ENCODE data around the gene RUNX3.

DNA sequence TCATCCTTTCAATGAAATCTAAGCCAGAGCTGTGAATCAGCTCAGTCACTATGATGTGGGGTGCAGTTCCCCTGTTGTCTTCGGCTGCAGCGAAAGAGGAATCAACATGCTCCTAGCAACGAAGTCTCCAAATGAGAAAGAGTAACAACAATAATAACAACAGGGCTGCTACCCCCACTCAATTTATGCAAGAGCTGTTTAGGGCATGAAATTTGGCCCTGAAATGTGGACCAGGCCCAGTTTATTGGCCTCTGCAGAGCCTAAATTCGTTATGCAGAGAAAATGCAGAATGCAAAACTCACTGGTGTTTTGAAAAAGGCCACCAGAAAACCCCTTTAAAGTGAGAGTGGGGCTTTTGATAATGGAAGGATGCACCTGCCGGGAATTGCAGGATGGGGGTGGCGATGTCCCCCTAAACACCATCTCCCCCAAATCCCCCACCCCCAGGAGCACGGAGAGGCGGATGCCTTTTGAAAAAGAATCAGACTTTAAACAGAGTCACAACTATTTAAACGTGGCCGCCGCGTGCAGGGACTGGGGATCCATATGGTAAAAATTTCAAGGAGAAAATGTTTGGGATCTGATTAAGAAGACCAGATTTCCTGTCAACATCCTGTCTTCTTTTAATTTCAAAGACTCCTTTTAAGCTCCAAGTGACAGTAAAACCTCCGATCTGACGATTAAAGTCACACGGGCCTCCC lies 1.9 kb downstream of the RUNX3 start:
- TF ChIP-seq POLR2A (IDR thresholded peaks at IDR 0.05): no peak
- TF ChIP-seq CTCF (IDR thresholded peaks at IDR 0.05): no peak
- TF ChIP-seq POLR2AphosphoS5 (IDR thresholded peaks at IDR 0.05): peak in 1 of 2 donors; percentile 18

Measured in upper lobe of left lung (tissue), 4 donors.